HCT116 (cell line): ENCODE data around the gene GLIPR2.

Experiments used
- EZH2 ChIP-seq: fragments of 200-600 bp; sonication (generic); IDR thresholded peaks from 2 replicates; pipeline ENCODE4 v1.6.1; 2017; ENCODE audit warnings: antibody characterized with exemption, mixed run types
- EZH2phosphoT487 ChIP-seq: fragments of 200-600 bp; IDR thresholded peaks from 2 replicates; pipeline ENCODE4 v1.6.1; 2018; ENCODE audit warnings: antibody characterized with exemption, borderline replicate concordance
- POLR2A ChIP-seq: IDR thresholded peaks from 2 replicates; pipeline ENCODE4 v1.7.0; 2011; ENCODE audit warnings: borderline replicate concordance; ENCODE audit not compliant: insufficient read depth, insufficient read length; ENCODE audit errors: extremely low read depth
- POLR2AphosphoS5 ChIP-seq: IDR thresholded peaks from 2 replicates; pipeline ENCODE4 v1.6.1; 2011; ENCODE audit warnings: mild to moderate bottlenecking, low read depth, low read length, moderate library complexity
- RAD21 ChIP-seq: IDR thresholded peaks from 2 replicates; pipeline ENCODE4 v1.6.1; 2012; ENCODE audit warnings: low read depth, mild to moderate bottlenecking
- SIN3A ChIP-seq: IDR thresholded peaks from 2 replicates; pipeline ENCODE4 v1.6.1; 2012; ENCODE audit warnings: low read depth
- ZFX ChIP-seq: fragments of 450-650 bp; IDR thresholded peaks from 2 replicates; pipeline ENCODE4 v1.6.1; 2017
- TF ChIP-seq, protein P1 (sequence below), 3 experiments: fragments of 200-600 bp in 1 of 3; sonication (generic) in 1 of 3; IDR thresholded peaks in 2 of 3; conservative IDR thresholded peaks in 1 of 3; 2 replicates each; pipeline ENCODE4 v1.5.1; 2012 to 2017; ENCODE audit warnings: low read depth in 2 of 3, low read length in 2 of 3, antibody characterized with exemption in 1 of 3, borderline replicate concordance in 1 of 3, control low read depth in 1 of 3, mild to moderate bottlenecking in 1 of 3, mixed read lengths in 1 of 3, mixed run types in 1 of 3, moderate library complexity in 1 of 3; ENCODE audit not compliant: insufficient read depth in 1 of 3
- TF ChIP-seq, protein P2 (sequence below): IDR thresholded peaks from 2 replicates; pipeline ENCODE4 v1.6.1; 2012; ENCODE audit warnings: low read depth
- TF ChIP-seq, protein P3 (sequence below): IDR thresholded peaks from 2 replicates; pipeline ENCODE4 v1.6.1; 2012
- TF ChIP-seq, protein P4 (sequence below): IDR thresholded peaks from 2 replicates; pipeline ENCODE4 v1.6.1; 2011; ENCODE audit warnings: mild to moderate bottlenecking, low read length, moderate library complexity; ENCODE audit not compliant: insufficient replicate concordance; ENCODE audit errors: extremely low read depth

DNA sequence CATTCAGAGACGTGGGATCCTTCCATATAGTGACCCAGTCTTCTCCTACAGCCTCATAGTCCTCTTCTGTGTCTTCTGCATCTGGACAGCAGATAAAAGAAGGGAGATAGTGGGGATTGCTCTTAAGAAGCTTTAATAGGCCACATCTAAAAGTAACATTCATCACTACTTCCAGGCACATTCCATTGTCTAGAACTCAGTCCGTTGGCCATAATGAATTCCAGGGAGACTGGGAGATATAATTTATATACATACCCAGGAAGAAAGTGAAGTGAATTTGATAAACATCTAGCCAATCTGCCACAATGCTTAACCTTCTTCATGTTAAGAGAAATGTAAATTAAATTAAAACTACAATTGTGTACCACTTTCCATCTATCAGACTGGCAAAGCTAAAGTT, 22.5 kb upstream of the GLIPR2 start:
- no peak for TF ChIP-seq ZFX
- TF ChIP-seq, protein P1, sequence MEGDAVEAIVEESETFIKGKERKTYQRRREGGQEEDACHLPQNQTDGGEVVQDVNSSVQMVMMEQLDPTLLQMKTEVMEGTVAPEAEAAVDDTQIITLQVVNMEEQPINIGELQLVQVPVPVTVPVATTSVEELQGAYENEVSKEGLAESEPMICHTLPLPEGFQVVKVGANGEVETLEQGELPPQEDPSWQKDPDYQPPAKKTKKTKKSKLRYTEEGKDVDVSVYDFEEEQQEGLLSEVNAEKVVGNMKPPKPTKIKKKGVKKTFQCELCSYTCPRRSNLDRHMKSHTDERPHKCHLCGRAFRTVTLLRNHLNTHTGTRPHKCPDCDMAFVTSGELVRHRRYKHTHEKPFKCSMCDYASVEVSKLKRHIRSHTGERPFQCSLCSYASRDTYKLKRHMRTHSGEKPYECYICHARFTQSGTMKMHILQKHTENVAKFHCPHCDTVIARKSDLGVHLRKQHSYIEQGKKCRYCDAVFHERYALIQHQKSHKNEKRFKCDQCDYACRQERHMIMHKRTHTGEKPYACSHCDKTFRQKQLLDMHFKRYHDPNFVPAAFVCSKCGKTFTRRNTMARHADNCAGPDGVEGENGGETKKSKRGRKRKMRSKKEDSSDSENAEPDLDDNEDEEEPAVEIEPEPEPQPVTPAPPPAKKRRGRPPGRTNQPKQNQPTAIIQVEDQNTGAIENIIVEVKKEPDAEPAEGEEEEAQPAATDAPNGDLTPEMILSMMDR (IDR thresholded peaks at IDR 0.05 in 2 of 3, conservative IDR thresholded peaks at IDR 0.05 in 1 of 3; ENCODE audit: borderline replicate concordance in 1 of 3, insufficient read depth in 1 of 3, low read depth in 2 of 3, low read length in 2 of 3) = no peak
- TF ChIP-seq EZH2phosphoT487 = no peak
- TF ChIP-seq POLR2AphosphoS5 = no peak
- no peak for TF ChIP-seq RAD21
- no peak for TF ChIP-seq SIN3A
- TF ChIP-seq, protein P2, sequence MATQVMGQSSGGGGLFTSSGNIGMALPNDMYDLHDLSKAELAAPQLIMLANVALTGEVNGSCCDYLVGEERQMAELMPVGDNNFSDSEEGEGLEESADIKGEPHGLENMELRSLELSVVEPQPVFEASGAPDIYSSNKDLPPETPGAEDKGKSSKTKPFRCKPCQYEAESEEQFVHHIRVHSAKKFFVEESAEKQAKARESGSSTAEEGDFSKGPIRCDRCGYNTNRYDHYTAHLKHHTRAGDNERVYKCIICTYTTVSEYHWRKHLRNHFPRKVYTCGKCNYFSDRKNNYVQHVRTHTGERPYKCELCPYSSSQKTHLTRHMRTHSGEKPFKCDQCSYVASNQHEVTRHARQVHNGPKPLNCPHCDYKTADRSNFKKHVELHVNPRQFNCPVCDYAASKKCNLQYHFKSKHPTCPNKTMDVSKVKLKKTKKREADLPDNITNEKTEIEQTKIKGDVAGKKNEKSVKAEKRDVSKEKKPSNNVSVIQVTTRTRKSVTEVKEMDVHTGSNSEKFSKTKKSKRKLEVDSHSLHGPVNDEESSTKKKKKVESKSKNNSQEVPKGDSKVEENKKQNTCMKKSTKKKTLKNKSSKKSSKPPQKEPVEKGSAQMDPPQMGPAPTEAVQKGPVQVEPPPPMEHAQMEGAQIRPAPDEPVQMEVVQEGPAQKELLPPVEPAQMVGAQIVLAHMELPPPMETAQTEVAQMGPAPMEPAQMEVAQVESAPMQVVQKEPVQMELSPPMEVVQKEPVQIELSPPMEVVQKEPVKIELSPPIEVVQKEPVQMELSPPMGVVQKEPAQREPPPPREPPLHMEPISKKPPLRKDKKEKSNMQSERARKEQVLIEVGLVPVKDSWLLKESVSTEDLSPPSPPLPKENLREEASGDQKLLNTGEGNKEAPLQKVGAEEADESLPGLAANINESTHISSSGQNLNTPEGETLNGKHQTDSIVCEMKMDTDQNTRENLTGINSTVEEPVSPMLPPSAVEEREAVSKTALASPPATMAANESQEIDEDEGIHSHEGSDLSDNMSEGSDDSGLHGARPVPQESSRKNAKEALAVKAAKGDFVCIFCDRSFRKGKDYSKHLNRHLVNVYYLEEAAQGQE = no peak
- TF ChIP-seq, protein P3, sequence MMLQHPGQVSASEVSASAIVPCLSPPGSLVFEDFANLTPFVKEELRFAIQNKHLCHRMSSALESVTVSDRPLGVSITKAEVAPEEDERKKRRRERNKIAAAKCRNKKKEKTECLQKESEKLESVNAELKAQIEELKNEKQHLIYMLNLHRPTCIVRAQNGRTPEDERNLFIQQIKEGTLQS = no peak
- no peak for TF ChIP-seq POLR2A
- TF ChIP-seq, protein P4, sequence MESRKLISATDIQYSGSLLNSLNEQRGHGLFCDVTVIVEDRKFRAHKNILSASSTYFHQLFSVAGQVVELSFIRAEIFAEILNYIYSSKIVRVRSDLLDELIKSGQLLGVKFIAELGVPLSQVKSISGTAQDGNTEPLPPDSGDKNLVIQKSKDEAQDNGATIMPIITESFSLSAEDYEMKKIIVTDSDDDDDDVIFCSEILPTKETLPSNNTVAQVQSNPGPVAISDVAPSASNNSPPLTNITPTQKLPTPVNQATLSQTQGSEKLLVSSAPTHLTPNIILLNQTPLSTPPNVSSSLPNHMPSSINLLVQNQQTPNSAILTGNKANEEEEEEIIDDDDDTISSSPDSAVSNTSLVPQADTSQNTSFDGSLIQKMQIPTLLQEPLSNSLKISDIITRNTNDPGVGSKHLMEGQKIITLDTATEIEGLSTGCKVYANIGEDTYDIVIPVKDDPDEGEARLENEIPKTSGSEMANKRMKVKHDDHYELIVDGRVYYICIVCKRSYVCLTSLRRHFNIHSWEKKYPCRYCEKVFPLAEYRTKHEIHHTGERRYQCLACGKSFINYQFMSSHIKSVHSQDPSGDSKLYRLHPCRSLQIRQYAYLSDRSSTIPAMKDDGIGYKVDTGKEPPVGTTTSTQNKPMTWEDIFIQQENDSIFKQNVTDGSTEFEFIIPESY = no peak
- TF ChIP-seq EZH2 = no peak
